ENCODE measurements around the gene KIF5A.

Gene KIF5A

DNA sequence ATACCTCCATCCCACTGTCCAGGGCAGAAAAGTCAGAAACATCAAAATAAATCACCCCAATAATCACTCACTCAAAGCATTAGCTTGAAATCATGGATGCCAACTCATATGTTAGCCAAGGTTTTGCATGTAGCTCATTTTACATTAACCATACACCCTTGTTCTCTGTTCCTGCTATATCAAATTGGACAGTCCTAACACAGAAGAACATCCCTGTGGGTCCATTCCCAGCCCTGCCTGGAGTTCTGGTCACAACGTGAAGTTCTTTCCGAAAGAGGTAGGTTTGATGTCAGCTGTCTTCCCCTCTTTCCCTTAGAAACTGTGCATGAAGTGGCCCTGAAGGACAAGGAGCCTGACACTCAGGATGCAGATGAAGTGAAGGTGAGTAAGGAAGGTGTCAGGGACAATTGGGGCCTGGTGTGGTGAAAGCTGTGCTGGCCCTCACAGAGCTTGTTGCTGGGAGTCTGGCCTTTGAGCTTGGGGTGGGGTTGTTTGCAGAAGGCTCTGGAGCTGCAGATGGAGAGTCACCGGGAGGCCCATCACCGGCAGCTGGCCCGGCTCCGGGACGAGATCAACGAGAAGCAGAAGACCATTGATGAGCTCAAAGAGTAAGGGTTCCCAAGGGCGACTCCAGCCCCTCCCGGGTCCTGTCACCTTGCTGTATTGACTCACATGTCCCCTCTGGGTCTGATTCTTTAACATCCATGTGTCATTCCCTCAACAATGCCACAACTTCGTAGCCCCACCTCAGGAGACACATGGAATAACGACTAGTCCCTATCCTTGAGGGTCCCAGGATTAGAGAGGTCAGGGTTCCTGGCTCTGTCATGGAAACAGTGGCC is 26.1 kb downstream of the KIF5A start:
- H3K36me3 ChIP-seq (ENCODE audit: insufficient read depth) = no peaks in the 10 kb centered on the region

DNA sequence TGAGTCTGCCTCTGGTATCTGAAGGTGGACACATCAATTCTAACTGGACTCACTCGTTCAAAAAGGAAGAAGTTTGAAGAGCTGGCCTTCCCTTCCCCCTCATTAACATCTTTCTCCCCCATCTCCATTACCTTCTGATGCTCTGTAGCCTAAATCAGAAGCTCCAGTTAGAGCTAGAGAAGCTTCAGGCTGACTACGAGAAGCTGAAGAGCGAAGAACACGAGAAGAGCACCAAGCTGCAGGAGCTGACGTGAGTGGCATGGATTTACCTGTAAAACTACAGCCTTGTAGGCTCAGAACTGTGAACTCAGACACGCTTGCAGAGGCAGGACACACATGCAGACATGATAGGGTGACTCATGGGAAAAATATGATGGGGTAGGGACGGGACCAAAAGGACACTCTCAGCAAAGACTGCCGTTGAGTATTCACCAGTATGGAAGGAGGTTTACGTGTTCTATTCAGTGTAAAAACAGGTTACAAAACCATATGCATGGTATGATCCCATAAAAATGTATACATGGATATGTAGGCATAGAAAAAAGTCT is 26.8 kb downstream of the KIF5A start:
- no peak overlapping the region for H3K4me2 ChIP-seq
- no peaks in the 10 kb centered on the region for H3K27me3 ChIP-seq (ENCODE audit: insufficient read depth, low read depth)
- H4K20me1 ChIP-seq (ENCODE audit: insufficient read depth) = no peaks in the 10 kb centered on the region
- no peak overlapping the region for H3K27ac ChIP-seq
- no peaks in the 10 kb centered on the region for H3K36me3 ChIP-seq (ENCODE audit: insufficient read depth)
- no peaks in the 10 kb centered on the region for H3K4me1 ChIP-seq (ENCODE audit: low read depth, poor library complexity, severe bottlenecking)
- TF ChIP-seq, protein P1, sequence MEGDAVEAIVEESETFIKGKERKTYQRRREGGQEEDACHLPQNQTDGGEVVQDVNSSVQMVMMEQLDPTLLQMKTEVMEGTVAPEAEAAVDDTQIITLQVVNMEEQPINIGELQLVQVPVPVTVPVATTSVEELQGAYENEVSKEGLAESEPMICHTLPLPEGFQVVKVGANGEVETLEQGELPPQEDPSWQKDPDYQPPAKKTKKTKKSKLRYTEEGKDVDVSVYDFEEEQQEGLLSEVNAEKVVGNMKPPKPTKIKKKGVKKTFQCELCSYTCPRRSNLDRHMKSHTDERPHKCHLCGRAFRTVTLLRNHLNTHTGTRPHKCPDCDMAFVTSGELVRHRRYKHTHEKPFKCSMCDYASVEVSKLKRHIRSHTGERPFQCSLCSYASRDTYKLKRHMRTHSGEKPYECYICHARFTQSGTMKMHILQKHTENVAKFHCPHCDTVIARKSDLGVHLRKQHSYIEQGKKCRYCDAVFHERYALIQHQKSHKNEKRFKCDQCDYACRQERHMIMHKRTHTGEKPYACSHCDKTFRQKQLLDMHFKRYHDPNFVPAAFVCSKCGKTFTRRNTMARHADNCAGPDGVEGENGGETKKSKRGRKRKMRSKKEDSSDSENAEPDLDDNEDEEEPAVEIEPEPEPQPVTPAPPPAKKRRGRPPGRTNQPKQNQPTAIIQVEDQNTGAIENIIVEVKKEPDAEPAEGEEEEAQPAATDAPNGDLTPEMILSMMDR (conservative IDR thresholded peaks at IDR 0.05; ENCODE audit: low read depth, low read length) = no peak
- no peak overlapping the region for H3K9ac ChIP-seq
- no peak overlapping the region for H2AFZ ChIP-seq (ENCODE audit: low read depth)
- H3K79me2 ChIP-seq (ENCODE audit: insufficient read depth, low read depth) = no peaks in the 10 kb centered on the region
- no peak overlapping the region for H3K4me3 ChIP-seq (IDR thresholded peaks at IDR 0.05; ENCODE audit: insufficient read depth, low read depth, low read length)

More for the DNA sequence above, 26.1 kb downstream of the KIF5A start:
- no peaks in the 10 kb centered on the region for H3K27me3 ChIP-seq (ENCODE audit: insufficient read depth, low read depth)
- TF ChIP-seq, protein P1 (conservative IDR thresholded peaks at IDR 0.05; ENCODE audit: low read depth, low read length) = no peak
- no peaks in the 10 kb centered on the region for H3K79me2 ChIP-seq (ENCODE audit: insufficient read depth, low read depth)
- H3K9ac ChIP-seq = no peak overlapping the region
- no peaks in the 10 kb centered on the region for H3K4me1 ChIP-seq (ENCODE audit: low read depth, poor library complexity, severe bottlenecking)
- no peak overlapping the region for H3K27ac ChIP-seq
- no peak overlapping the region for H3K4me3 ChIP-seq (IDR thresholded peaks at IDR 0.05; ENCODE audit: insufficient read depth, low read depth, low read length)
- no peaks in the 10 kb centered on the region for H4K20me1 ChIP-seq (ENCODE audit: insufficient read depth)
- no peak overlapping the region for H3K4me2 ChIP-seq
- no peak overlapping the region for H2AFZ ChIP-seq (ENCODE audit: low read depth)

DNA sequence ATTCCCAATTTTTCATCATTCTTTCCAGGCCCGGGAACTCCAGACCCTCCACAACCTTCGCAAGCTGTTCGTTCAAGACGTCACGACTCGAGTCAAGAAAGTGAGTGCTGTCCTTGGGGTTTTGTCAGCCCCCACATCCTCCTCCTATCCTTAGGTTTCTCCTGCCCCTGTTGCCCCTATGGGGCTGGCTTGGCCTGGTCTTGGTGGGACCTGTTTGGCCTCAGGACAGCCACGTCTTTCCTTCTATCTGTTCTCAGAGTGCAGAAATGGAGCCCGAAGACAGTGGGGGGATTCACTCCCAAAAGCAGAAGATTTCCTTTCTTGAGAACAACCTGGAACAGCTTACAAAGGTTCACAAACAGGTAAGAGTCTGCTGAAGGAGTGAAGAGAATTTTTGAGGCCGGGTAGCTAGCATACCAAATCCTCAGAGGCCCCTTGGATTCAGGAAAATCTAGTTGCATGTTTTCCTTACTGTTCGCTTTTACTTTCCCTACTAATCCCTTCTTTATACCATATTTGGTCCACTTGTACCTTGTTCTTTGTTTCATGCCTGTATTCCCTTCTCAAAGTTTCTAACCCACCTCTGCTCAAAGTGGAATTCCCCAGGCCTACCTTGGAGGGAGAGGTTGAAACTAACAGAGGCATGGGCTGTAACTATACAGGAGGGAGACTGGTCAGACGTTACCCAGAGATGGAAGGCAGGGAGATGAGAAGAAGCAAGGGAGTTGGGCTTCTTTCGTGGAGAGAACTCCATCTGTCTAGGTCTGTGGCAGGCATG is 28.3 kb downstream of the KIF5A start:
- H3K4me3 ChIP-seq (IDR thresholded peaks at IDR 0.05; ENCODE audit: insufficient read depth, low read depth, low read length) = no peak overlapping the region
- H3K4me2 ChIP-seq = no peak overlapping the region
- no peaks in the 10 kb centered on the region for H3K79me2 ChIP-seq (ENCODE audit: insufficient read depth, low read depth)
- no peak overlapping the region for H3K27ac ChIP-seq
- no peaks in the 10 kb centered on the region for H3K27me3 ChIP-seq (ENCODE audit: insufficient read depth, low read depth)
- no peaks in the 10 kb centered on the region for H3K36me3 ChIP-seq (ENCODE audit: insufficient read depth)
- H3K4me1 ChIP-seq (ENCODE audit: low read depth, poor library complexity, severe bottlenecking) = peaks cover 1% of the 10 kb centered on the region
- no peak overlapping the region for H3K9ac ChIP-seq
- no peak overlapping the region for H2AFZ ChIP-seq (ENCODE audit: low read depth)
- TF ChIP-seq, protein P1 (conservative IDR thresholded peaks at IDR 0.05; ENCODE audit: low read depth, low read length) = no peak
- H4K20me1 ChIP-seq (ENCODE audit: insufficient read depth) = no peaks in the 10 kb centered on the region

GRCh38 chr12:57579011-57579410 is 29.2 kb downstream of the KIF5A start:
- no peak overlapping the region for H3K9ac ChIP-seq
- TF ChIP-seq, protein P1 (conservative IDR thresholded peaks at IDR 0.05; ENCODE audit: low read depth, low read length) = no peak
- H3K79me2 ChIP-seq (ENCODE audit: insufficient read depth, low read depth) = no peaks in the 10 kb centered on the region
- H3K36me3 ChIP-seq (ENCODE audit: insufficient read depth) = no peaks in the 10 kb centered on the region
- no peak overlapping the region for H3K27ac ChIP-seq
- no peak overlapping the region for H3K4me2 ChIP-seq
- peaks cover 8% of the 10 kb centered on the region for H3K4me1 ChIP-seq (ENCODE audit: low read depth, poor library complexity, severe bottlenecking)
- no peaks in the 10 kb centered on the region for H4K20me1 ChIP-seq (ENCODE audit: insufficient read depth)
- no peak overlapping the region for H2AFZ ChIP-seq (ENCODE audit: low read depth)
- no peaks in the 10 kb centered on the region for H3K27me3 ChIP-seq (ENCODE audit: insufficient read depth, low read depth)
- no peak overlapping the region for H3K4me3 ChIP-seq (IDR thresholded peaks at IDR 0.05; ENCODE audit: insufficient read depth, low read depth, low read length)
